A549 treated with AZD9567 at 1 μM for 4 hours (cell line): ENCODE data around the gene ADCY4. TPM values are rescaled to one million over a fixed set of nuclear protein-coding genes. Genes with fewer than 3 reads are reported as not detected.

ENCODE experiments used
- total RNA-seq: library from RNA; stranded (reverse); fragments of 200-300 nt; extraction: Qiagen RNA extraction; gene quantifications from 5 replicates; pipeline ENCODE4 v1.2.3, GENCODE V29; 2022; ENCODE audit not compliant: insufficient read depth

ADCY4 gene
- not detected in 5 replicates for total RNA-seq

DNA sequence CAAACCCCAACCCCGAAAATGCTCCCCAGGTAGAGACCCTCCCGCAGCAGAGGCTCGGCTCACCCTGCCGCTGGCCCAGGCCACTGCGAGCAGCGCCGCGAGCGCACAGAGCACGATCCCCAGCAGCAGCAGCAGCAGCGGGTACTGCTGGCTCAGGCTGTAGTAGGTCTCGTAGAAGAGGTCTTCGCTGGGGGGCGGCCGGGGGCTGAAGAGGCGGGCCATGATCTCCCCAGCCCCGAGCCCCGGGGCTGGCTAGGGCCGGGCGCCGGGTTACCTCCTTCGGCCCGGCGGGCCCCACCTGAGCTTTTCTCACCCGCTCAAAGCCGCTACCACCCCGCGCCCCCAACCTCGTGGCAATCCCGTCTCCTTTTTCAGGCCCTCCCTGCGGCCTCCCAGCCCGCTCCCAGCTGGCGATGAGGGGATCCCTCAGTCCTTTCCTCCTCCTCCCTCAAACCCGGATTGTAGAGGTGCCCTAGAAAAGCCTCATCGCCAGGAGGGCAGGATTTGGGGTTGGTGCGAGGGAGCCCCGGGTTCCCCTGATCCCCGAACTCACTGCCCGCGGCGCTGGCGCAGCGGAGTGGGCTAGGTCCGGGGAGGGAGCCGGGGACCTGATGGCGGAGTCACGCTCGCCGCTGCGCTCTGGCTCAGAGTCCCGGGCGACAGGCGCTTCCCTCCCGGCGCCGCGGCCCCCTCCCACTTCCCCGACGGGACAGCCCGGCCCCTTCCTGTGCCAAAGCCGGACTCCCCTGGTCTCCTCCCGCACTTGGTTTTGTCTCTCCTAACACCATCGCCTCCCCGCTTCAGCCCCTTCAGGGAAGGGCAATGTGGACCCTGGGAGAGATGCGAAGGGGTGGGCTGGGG, at the start of gene ADCY4:
ADCY4 (minus strand) TSS at position 641 of the 861 bp plus-strand sequence; CDS start at position 222, 419 bp downstream.

GRCh38 chr14:24367514-24368211, 32.8 kb upstream of the ADCY4 start, which contains the start of gene NFATC4:
TSS of gene NFATC4 (plus strand) at chr14:24368184. CDS start at chr14:24368341, 157 bp downstream.

DNA sequence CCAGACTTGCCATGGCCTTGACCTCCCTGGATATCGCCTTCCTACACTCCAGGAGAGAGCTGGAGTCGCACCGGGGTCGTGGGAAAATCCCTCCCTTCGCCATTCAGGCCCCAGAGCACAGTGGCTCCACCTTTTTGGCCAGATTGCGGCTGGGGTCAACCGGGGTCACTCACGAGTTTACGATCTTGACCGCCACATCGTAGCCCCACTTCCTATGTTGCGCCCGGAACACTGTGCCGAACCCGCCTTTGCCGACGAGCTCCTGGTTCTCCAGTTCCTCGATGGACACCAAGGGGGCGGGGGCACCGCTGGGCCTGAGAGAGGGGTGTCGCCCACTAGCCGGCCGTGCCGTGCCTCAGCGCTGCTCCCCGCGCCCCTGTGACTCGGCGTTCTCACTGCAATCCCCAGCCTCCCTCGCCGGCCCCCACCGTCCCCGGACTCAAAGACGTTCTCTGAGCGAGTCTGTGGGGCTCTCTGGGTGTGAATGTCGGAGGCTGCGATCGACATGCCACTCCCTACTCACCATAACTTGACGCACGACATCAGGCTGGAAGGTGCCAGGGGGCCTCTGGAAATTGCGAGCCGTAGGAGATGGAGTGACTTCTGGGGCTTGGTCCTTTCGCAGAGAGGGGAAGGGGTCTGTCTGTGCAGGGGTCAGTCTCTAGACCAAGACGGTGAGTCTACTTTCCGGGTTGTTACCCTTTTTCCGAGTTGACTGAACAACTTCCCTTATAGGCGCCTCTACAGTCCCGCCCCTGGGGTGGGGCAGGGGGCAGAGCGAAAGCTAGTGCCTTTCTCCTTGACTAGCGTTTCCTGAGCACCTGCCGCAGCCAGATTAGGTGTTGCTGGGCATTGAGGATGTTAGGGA, 4.6 kb upstream of the ADCY4 start, which contains the start of gene RIPK3:
RIPK3 (minus strand) TSS at position 708 of the 868 bp plus-strand sequence; CDS start at position 543, 165 bp downstream.

DNA sequence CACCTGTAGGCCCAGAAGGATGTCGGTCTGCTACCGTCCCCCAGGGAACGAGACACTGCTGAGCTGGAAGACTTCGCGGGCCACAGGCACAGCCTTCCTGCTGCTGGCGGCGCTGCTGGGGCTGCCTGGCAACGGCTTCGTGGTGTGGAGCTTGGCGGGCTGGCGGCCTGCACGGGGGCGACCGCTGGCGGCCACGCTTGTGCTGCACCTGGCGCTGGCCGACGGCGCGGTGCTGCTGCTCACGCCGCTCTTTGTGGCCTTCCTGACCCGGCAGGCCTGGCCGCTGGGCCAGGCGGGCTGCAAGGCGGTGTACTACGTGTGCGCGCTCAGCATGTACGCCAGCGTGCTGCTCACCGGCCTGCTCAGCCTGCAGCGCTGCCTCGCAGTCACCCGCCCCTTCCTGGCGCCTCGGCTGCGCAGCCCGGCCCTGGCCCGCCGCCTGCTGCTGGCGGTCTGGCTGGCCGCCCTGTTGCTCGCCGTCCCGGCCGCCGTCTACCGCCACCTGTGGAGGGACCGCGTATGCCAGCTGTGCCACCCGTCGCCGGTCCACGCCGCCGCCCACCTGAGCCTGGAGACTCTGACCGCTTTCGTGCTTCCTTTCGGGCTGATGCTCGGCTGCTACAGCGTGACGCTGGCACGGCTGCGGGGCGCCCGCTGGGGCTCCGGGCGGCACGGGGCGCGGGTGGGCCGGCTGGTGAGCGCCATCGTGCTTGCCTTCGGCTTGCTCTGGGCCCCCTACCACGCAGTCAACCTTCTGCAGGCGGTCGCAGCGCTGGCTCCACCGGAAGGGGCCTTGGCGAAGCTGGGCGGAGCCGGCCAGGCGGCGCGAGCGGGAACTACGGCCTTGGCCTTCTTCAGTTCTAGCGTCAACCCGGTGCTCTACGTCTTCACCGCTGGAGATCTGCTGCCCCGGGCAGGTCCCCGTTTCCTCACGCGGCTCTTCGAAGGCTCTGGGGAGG, 23.9 kb downstream of the ADCY4 start, which contains the start of gene LTB4R:
LTB4R (plus strand) TSS at position 857 of the 959 bp plus-strand sequence. CDS start 4,150 bp downstream, outside the sequence.

GRCh38 chr14:24309538-24310264, 25.2 kb downstream of the ADCY4 start, which contains the start of gene LTB4R2:
TSS of gene LTB4R2 (plus strand) at chr14:24310140. CDS start at chr14:24310665, 525 bp downstream.

DNA sequence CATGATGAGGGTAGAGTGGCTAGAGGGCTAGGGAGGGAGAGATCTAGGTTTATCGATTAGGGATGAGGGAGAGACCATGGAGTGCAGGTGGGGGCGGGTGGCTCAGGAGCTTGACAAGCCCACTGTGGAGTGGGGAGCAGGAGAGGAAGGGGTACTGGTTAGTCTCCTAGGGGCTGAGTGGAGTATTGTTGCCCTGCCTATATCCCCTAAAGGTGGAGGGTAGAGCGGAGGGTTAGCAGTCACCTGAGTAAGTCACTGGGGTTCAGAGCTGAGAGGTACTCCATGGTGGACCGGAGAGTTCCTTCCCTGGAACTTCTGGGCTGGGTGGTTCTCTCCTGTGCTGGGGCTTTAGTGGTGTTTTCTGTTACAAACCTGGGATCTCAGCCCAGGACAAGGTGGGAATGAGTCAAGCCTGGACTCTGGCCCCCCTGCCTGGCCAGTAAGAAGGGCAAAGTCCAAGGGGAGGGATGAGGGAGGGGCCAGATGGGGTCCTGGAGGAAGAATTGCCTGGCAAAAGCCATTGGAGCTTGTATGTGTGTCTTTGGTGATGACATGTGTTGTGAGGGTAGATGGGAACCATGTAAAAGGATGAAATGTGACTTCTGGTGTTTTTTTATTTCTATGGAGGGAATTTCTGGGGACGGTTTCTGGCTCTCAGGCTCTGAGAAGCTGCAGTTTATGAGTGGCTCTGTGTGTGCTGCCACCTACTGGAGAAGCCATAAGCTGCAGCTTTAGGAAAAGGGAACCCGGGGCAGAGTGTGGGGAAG, 27.1 kb downstream of the ADCY4 start, which contains the start of gene CIDEB:
CIDEB (minus strand) TSS at position 403 of the 767 bp plus-strand sequence; CDS start at position 284, 119 bp downstream.

DNA sequence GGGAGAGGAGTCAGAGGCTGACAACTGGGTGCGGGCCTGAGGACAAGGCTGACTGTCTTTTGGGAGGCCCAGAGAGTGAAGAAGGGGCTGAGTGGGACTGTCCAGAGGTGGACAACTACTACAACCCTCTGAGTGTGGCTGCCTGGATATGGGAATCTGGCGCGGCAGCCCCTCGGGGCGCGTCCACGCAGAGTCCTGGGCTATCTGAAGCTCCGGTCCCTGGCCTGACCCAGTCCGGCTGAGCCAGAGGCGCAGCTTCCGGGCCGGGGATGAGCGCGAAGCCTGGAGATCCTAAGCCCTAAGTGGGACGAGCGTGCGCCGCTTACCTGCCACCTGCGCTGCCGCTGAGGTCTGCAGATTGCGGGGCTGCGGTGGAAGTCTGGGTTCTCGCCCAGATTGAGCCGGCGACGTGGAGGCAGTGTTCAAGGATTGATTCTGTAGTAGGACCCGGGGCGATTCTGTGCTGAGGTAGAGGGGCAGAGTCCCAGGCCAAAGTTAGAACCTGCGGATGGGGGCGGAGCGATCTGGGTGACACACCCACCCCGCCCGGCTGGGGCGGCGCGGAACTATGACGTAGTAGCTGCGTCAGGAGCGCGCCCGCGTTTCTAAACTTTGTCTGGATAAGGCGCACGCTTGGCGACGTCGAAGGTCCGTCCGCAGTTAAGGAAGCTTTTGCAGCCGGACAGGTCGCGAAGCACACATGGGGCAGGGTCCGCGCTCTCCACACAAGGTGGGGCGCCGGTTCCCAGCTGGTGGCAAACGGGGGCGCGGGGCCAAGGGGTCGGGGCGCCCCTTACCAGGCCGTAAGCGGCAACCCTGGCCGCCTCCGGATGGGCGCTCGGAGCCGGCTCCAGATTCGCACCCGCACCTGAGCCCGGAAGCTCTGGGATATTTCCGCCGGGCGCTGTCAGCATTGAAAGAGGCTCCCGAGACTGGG, 35.3 kb downstream of the ADCY4 start, which contains the start of the genes DHRS1 and NOP9:
DHRS1 (minus strand) TSS at position 526 of the 937 bp plus-strand sequence. CDS start 674 bp downstream, outside the sequence.
NOP9 (plus strand) TSS at position 596 of the 937 bp plus-strand sequence; CDS start at position 701, 105 bp downstream.

GRCh38 chr14:24271134-24271833, 63.6 kb downstream of the ADCY4 start, which contains the start of gene RABGGTA:
TSS of gene RABGGTA (minus strand) at chr14:24271597. CDS start at chr14:24271115, 482 bp downstream.

Other genes with a start within 250 kb of the ADCY4 start
- 18.9 to 22.7 TPM (median 21.0 TPM) in 5 replicates for gene PCK2, start 240.8 kb downstream of the ADCY4 start, total RNA-seq
- 19.7 to 29.9 TPM (median 20.1 TPM) in 5 replicates for gene DCAF11, start 220.3 kb downstream of the ADCY4 start, total RNA-seq
- gene NRL, start 220.1 kb downstream of the ADCY4 start, total RNA-seq: 0.77 to 1.0 TPM (median 0.88 TPM) in 4 of 5 replicates, not detected in the other
- gene FITM1, start 204.4 kb downstream of the ADCY4 start, total RNA-seq: 0.09 to 0.11 TPM in 2 of 5 replicates, not detected in the others
- 157 to 178 TPM (median 167 TPM) in 5 replicates for gene PSME1, start 198.9 kb downstream of the ADCY4 start, total RNA-seq
- 47.3 to 67.1 TPM (median 62.0 TPM) in 5 replicates for gene EMC9, start 193.5 kb downstream of the ADCY4 start, total RNA-seq
- gene PSME2, start 188.5 kb downstream of the ADCY4 start, total RNA-seq: 132 to 193 TPM (median 160 TPM) in 5 replicates
- gene RNF31, start 187.6 kb downstream of the ADCY4 start, total RNA-seq: 27.3 to 37.8 TPM (median 34.3 TPM) in 5 replicates
- gene IRF9, start 173.8 kb downstream of the ADCY4 start, total RNA-seq: 9.1 to 15.9 TPM (median 13.6 TPM) in 5 replicates
- 3.3 to 6.0 TPM (median 4.0 TPM) in 5 replicates for gene REC8, start 163.0 kb downstream of the ADCY4 start, total RNA-seq
- 73.9 to 90.6 TPM (median 84.9 TPM) in 5 replicates for gene IPO4, start 146.3 kb downstream of the ADCY4 start, total RNA-seq
- 56.1 to 71.9 TPM (median 59.3 TPM) in 5 replicates for gene TM9SF1, start 139.6 kb downstream of the ADCY4 start, total RNA-seq
- gene TSSK4, start 129.4 kb downstream of the ADCY4 start, total RNA-seq: not detected in 5 replicates
- gene CHMP4A, start 121.6 kb downstream of the ADCY4 start, total RNA-seq: 77.6 to 89.1 TPM (median 81.5 TPM) in 5 replicates
- gene MDP1, start 119.0 kb downstream of the ADCY4 start, total RNA-seq: 20.7 to 31.9 TPM (median 29.7 TPM) in 5 replicates
- 348 to 468 TPM (median 465 TPM) in 5 replicates for gene NEDD8, start 102.7 kb downstream of the ADCY4 start, total RNA-seq
- gene GMPR2, start 102.1 kb downstream of the ADCY4 start, total RNA-seq: 53.0 to 75.8 TPM (median 56.4 TPM) in 5 replicates
- 32.1 to 39.8 TPM (median 39.2 TPM) in 5 replicates for gene TINF2, start 92.4 kb downstream of the ADCY4 start, total RNA-seq
- 0.66 to 1.5 TPM (median 1.0 TPM) in 4 of 5 replicates, not detected in the other for gene TGM1, start 71.9 kb downstream of the ADCY4 start, total RNA-seq
- 15.3 to 23.4 TPM (median 16.9 TPM) in 5 replicates for gene RABGGTA, start 63.5 kb downstream of the ADCY4 start, total RNA-seq
- gene DHRS1, start 35.3 kb downstream of the ADCY4 start, total RNA-seq: 9.7 to 13.7 TPM (median 12.1 TPM) in 5 replicates
- 14.4 to 18.4 TPM (median 16.9 TPM) in 5 replicates for gene NOP9, start 35.2 kb downstream of the ADCY4 start, total RNA-seq
- 0.09 to 0.51 TPM (median 0.32 TPM) in 4 of 5 replicates, not detected in the other for gene CIDEB, start 27.1 kb downstream of the ADCY4 start, total RNA-seq
- 5.2 to 8.2 TPM (median 6.0 TPM) in 4 of 5 replicates, not detected in the other for gene LTB4R2, start 24.9 kb downstream of the ADCY4 start, total RNA-seq
- 5.7 to 9.1 TPM (median 7.6 TPM) in 5 replicates for gene LTB4R, start 23.6 kb downstream of the ADCY4 start, total RNA-seq
- not detected in 5 replicates for gene RIPK3, start 4.9 kb upstream of the ADCY4 start, total RNA-seq
- gene NFATC4, start 33.1 kb upstream of the ADCY4 start, total RNA-seq: 0.05 to 0.45 TPM (median 0.20 TPM) in 4 of 5 replicates, not detected in the other
- 0.15 to 0.26 TPM (median 0.16 TPM) in 4 of 5 replicates, not detected in the other for gene NYNRIN, start 63.9 kb upstream of the ADCY4 start, total RNA-seq
- gene CBLN3, start 94.6 kb upstream of the ADCY4 start, total RNA-seq: 1.0 to 3.9 TPM (median 1.3 TPM) in 5 replicates
- gene KHNYN, start 94.9 kb upstream of the ADCY4 start, total RNA-seq: 22.1 to 29.0 TPM (median 27.5 TPM) in 5 replicates
- gene SDR39U1, start 107.7 kb upstream of the ADCY4 start, total RNA-seq: 42.3 to 51.1 TPM (median 50.2 TPM) in 5 replicates
- gene CMA1, start 173.2 kb upstream of the ADCY4 start, total RNA-seq: not detected in 5 replicates
- not detected in 5 replicates for gene CTSG, start 241.2 kb upstream of the ADCY4 start, total RNA-seq